ENCODE measurements around the gene GNB1L. TPM values are rescaled to one million over a fixed set of nuclear protein-coding genes. Genes with fewer than 3 reads are reported as not detected.

The GNB1L gene
- total RNA-seq, 1 donor from 2014 or later, result 3.7 TPM

DNA sequence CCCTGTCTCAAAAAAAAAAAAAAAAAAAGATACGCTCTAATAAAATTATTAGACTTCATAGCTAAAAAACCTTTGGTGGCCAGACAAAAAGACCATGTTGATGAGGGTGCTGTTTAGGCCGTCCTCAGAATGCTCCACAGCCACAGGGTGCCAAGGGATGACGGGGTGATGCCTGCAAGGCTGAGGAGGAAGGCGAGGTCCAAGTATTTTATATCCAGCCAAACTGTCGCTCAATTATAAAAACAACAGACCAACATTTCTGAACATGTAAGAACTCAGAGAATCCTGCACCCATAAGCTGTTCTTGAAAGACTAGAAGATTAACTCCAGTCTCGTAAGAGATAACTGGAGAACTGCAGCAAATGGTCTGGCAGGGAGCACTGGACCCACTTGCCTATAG is 64.8 kb downstream of the GNB1L start:
- H3K4me3 Mint-ChIP-seq (ENCODE audit: unreplicated experiment), result no peak overlapping the region
- no peak overlapping the region for H3K27ac Mint-ChIP-seq (ENCODE audit: unreplicated experiment)

DNA sequence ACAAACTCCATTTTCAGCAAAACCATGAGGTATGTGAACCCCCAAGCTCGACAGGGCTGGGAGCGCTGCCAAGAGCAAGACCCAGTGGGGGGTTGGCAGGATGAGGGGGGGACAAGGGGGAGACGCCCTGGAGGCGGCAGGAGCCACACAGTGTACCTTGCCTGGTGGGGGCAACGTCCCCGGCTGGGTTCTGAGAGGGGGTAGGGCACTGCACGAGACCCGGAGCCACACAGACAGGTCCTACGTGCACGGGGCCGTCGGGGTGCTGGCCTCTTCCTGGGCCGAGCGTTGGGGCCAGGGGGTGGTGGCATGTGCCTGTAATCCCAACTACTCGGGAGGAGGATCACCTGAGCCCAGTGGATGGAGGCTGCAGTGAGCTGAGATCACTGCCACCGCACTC is 65.3 kb downstream of the GNB1L start:
- Mint-ChIP-seq H3K27me3 (ENCODE audit: unreplicated experiment) (peaks cover 2% of the 10 kb centered on the region), H3K4me1 (ENCODE audit: unreplicated experiment) (no peaks in the 10 kb centered on the region), H3K36me3 (ENCODE audit: low read depth, unreplicated experiment) (no peaks in the 10 kb centered on the region), H3K4me3 (ENCODE audit: unreplicated experiment) (no peak overlapping the region), H3K9me3 (ENCODE audit: unreplicated experiment) (no peaks in the 10 kb centered on the region), H3K27ac (ENCODE audit: unreplicated experiment) (no peak overlapping the region)
- TF ChIP-seq, protein P1, sequence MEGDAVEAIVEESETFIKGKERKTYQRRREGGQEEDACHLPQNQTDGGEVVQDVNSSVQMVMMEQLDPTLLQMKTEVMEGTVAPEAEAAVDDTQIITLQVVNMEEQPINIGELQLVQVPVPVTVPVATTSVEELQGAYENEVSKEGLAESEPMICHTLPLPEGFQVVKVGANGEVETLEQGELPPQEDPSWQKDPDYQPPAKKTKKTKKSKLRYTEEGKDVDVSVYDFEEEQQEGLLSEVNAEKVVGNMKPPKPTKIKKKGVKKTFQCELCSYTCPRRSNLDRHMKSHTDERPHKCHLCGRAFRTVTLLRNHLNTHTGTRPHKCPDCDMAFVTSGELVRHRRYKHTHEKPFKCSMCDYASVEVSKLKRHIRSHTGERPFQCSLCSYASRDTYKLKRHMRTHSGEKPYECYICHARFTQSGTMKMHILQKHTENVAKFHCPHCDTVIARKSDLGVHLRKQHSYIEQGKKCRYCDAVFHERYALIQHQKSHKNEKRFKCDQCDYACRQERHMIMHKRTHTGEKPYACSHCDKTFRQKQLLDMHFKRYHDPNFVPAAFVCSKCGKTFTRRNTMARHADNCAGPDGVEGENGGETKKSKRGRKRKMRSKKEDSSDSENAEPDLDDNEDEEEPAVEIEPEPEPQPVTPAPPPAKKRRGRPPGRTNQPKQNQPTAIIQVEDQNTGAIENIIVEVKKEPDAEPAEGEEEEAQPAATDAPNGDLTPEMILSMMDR (IDR thresholded peaks at IDR 0.05; ENCODE audit: unreplicated experiment), result no peak
- DNase-seq (ENCODE audit: low spot score), result no peak

More for the DNA sequence above, 64.8 kb downstream of the GNB1L start:
- no peaks in the 10 kb centered on the region for H3K4me1 Mint-ChIP-seq (ENCODE audit: unreplicated experiment)
- no peak for DNase-seq (ENCODE audit: low spot score)
- TF ChIP-seq, protein P1 (IDR thresholded peaks at IDR 0.05; ENCODE audit: unreplicated experiment), result no peak
- no peaks in the 10 kb centered on the region for H3K9me3 Mint-ChIP-seq (ENCODE audit: unreplicated experiment)
- H3K36me3 Mint-ChIP-seq (ENCODE audit: low read depth, unreplicated experiment), result no peaks in the 10 kb centered on the region
- H3K27me3 Mint-ChIP-seq (ENCODE audit: unreplicated experiment), result peaks cover 2% of the 10 kb centered on the region

DNA sequence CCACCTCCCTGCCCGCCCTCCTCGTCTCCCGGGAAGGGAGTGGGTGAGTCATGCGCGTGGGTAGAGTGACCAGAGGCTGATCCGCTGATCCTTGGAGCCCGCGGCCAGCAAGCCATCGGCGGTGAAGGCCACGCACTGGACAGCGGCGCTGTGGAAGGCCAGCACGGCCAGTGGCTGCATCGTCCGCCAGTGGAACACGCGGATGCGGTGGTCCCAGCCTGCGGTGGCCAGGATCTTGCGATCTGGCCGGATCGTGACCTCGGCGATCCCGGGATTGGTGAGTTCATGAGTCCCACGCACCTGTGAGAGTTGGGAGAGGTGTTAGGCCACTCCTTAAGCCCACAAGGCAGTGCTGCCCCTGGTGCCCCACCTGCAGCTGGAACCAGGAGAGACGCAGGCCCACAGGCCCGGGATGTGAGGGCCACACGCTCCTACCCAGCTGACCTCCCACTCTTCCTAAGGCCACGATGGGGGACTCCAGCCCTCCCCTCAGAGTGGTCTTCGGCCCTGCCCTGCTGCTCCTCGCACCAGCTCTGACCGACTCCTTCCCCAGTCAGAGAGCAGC is 65.9 kb downstream of the GNB1L start:
- Mint-ChIP-seq H3K9me3 (ENCODE audit: unreplicated experiment) (no peaks in the 10 kb centered on the region), H3K4me3 (ENCODE audit: unreplicated experiment) (no peak overlapping the region), H3K36me3 (ENCODE audit: low read depth, unreplicated experiment) (no peaks in the 10 kb centered on the region), H3K27ac (ENCODE audit: unreplicated experiment) (no peak overlapping the region), H3K27me3 (ENCODE audit: unreplicated experiment) (peaks cover 2% of the 10 kb centered on the region), H3K4me1 (ENCODE audit: unreplicated experiment) (no peaks in the 10 kb centered on the region)
- TF ChIP-seq, protein P1 (IDR thresholded peaks at IDR 0.05; ENCODE audit: unreplicated experiment), result no peak
- DNase-seq (ENCODE audit: low spot score), result no peak

- no peaks in the 10 kb centered on the region for H3K9me3 Mint-ChIP-seq (ENCODE audit: unreplicated experiment)
- H3K4me1 Mint-ChIP-seq (ENCODE audit: unreplicated experiment), result no peaks in the 10 kb centered on the region
- H3K36me3 Mint-ChIP-seq (ENCODE audit: low read depth, unreplicated experiment), result no peaks in the 10 kb centered on the region
- no peak overlapping the region for H3K4me3 Mint-ChIP-seq (ENCODE audit: unreplicated experiment)
- no peak overlapping the region for H3K27ac Mint-ChIP-seq (ENCODE audit: unreplicated experiment)
- TF ChIP-seq, protein P1 (IDR thresholded peaks at IDR 0.05; ENCODE audit: unreplicated experiment), result no peak
- H3K27me3 Mint-ChIP-seq (ENCODE audit: unreplicated experiment), result peaks cover 2% of the 10 kb centered on the region
- no peak for DNase-seq (ENCODE audit: low spot score)
These were observed 66.9 kb downstream of the GNB1L start for GRCh38 chr22:19787849-19788141.

DNA sequence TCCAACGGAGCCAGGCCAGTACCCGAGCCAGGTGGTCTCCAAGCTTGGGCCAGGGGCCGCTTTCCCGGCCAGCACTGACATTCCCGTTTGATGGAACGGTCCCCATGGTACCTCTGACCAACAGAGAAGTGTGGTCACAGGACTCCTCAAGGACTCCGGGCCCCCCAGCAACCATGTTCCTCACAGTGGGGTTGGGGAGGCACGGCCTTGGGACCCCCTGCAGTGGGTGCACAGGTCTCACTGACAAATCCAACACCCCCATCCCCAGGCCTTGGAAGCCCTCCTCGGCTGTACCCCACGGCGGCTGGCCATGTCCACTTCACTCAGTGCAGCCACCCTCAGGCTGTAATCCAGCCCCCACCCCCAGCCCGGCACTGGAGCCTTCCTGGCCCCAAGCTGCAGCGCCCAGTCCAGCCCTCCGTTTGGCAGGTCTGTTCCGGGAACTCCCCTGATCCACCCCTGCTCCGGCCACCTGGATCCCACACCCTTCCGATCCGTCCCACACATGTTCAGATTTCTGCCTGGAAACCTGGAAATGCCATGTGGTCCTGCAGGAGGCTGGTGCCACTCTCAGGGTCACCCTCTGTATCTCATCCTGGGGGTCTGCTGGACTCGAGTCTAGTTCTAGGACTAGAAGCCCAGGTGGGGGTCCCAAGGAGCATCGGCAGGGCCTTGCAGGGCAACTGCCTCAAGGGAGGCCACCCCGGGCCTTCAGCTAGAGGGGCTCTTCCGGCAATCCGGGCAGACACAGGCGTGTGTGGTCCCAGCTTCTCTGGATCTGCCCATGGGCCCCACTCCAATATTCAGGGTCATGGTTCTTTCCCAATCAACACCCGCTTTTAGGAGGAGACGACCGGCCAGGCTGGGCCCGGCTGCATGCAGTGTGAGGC is 67.5 kb downstream of the GNB1L start:
- DNase-seq (ENCODE audit: low spot score), result no peak
- H3K36me3 Mint-ChIP-seq (ENCODE audit: low read depth, unreplicated experiment), result no peaks in the 10 kb centered on the region
- no peak overlapping the region for H3K27ac Mint-ChIP-seq (ENCODE audit: unreplicated experiment)
- no peak overlapping the region for H3K4me3 Mint-ChIP-seq (ENCODE audit: unreplicated experiment)
- H3K4me1 Mint-ChIP-seq (ENCODE audit: unreplicated experiment), result no peaks in the 10 kb centered on the region
- no peaks in the 10 kb centered on the region for H3K9me3 Mint-ChIP-seq (ENCODE audit: unreplicated experiment)
- H3K27me3 Mint-ChIP-seq (ENCODE audit: unreplicated experiment), result no peaks in the 10 kb centered on the region
- TF ChIP-seq, protein P1 (IDR thresholded peaks at IDR 0.05; ENCODE audit: unreplicated experiment), result no peak
